Osteoblast (primary cell): ENCODE results near the gene FGD5. TPM values are rescaled to one million over a fixed set of nuclear protein-coding genes. Genes with fewer than 3 reads are reported as not detected.

Source experiments
- DNase-seq: peaks from one replicate; pipeline ENCODE4 v3.0.0; 2011; ENCODE audit warnings: low spot score, mixed read lengths; ENCODE audit not compliant: insufficient read length; ENCODE audit errors: missing footprints
- H2AFZ ChIP-seq: 2 replicates; pipeline ENCODE4 v1.6.0; 2011; ENCODE audit warnings: mild to moderate bottlenecking, low read length
- H3K27ac ChIP-seq: 2 replicates; pipeline ENCODE4 v1.5.1; 2011; ENCODE audit warnings: mild to moderate bottlenecking, low read depth, low read length, moderate library complexity
- H3K27me3 ChIP-seq: 2 replicates; pipeline ENCODE4 v1.6.0; 2012; ENCODE audit warnings: mild to moderate bottlenecking, control low read depth, inconsistent platforms, low read length, moderate library complexity; ENCODE audit not compliant: insufficient read depth
- H3K36me3 ChIP-seq: 2 replicates; pipeline ENCODE4 v1.5.1; 2011; ENCODE audit warnings: mild to moderate bottlenecking, low read length, control low read depth, moderate library complexity; ENCODE audit not compliant: insufficient read depth
- H3K4me1 ChIP-seq: 2 replicates; pipeline ENCODE4 v1.5.1; 2011; ENCODE audit warnings: mild to moderate bottlenecking, low read length, control low read depth, moderate library complexity; ENCODE audit not compliant: insufficient read depth
- H3K4me2 ChIP-seq: 2 replicates; pipeline ENCODE4 v1.6.0; 2011; ENCODE audit warnings: mild to moderate bottlenecking, low read length; ENCODE audit not compliant: insufficient read depth
- H3K4me3 ChIP-seq: fragments of 200-600 bp; sonication (generic); 3 replicates; pipeline ENCODE4 v1.5.1; 2012; ENCODE audit warnings: mild to moderate bottlenecking, low read length, inconsistent platforms; ENCODE audit not compliant: insufficient read depth
- H3K79me2 ChIP-seq: 2 replicates; pipeline ENCODE4 v1.6.0; 2012; ENCODE audit warnings: mild to moderate bottlenecking, low read length, control low read depth, inconsistent platforms; ENCODE audit not compliant: insufficient read depth
- H3K9me3 ChIP-seq: 2 replicates; pipeline ENCODE4 v1.5.1; 2011; ENCODE audit warnings: low read depth, low read length, control low read depth
- H4K20me1 ChIP-seq: 2 replicates; pipeline ENCODE4 v1.6.0; 2012; ENCODE audit warnings: mild to moderate bottlenecking, low read length, control low read depth; ENCODE audit not compliant: insufficient read depth
- CTCF ChIP-seq: IDR thresholded peaks from 2 replicates; pipeline ENCODE4 v1.5.1; 2011; ENCODE audit warnings: mild to moderate bottlenecking, low read depth, low read length, moderate library complexity; ENCODE audit errors: extremely low read depth
- total RNA-seq: library from RNA; depleted of rRNA; stranded (reverse); fragments of >200 nt; gene quantifications from 2 replicates; pipeline ENCODE4 v1.2.3, GENCODE V29; 2012

FGD5 gene
- total RNA-seq, 1 donor = under 0.01 TPM

- H3K4me2 ChIP-seq = no peak overlapping the region
- H2AFZ ChIP-seq = no peak overlapping the region
- no peak for DNase-seq
- H3K36me3 ChIP-seq = no peaks in the 10 kb centered on the region
- no peak for TF ChIP-seq CTCF
- H3K4me3 ChIP-seq = no peak overlapping the region
- H3K9me3 ChIP-seq = no peaks in the 10 kb centered on the region
- no peaks in the 10 kb centered on the region for H3K27me3 ChIP-seq
- H3K27ac ChIP-seq = no peak overlapping the region
- no peaks in the 10 kb centered on the region for H3K4me1 ChIP-seq
- H3K79me2 ChIP-seq = no peaks in the 10 kb centered on the region
- H4K20me1 ChIP-seq = no peaks in the 10 kb centered on the region
Measured at GRCh38 chr3:14926592-14926991, 107.8 kb downstream of the FGD5 start.

- H2AFZ ChIP-seq = no peak overlapping the region
Measured at GRCh38 chr3:14927308-14927707, 108.5 kb downstream of the FGD5 start.

GRCh38 chr3:14929310-14930074, 110.7 kb downstream of the FGD5 start:
- no peaks in the 10 kb centered on the region for H4K20me1 ChIP-seq
- H3K4me1 ChIP-seq = no peaks in the 10 kb centered on the region
- H3K4me2 ChIP-seq = no peak overlapping the region
- H3K27me3 ChIP-seq = no peaks in the 10 kb centered on the region
- H3K27ac ChIP-seq = no peak overlapping the region
- H3K36me3 ChIP-seq = no peaks in the 10 kb centered on the region
- no peak for TF ChIP-seq CTCF
- no peak for DNase-seq
- H3K79me2 ChIP-seq = no peaks in the 10 kb centered on the region
- H3K9me3 ChIP-seq = no peaks in the 10 kb centered on the region
- H3K4me3 ChIP-seq = no peak overlapping the region
- no peak overlapping the region for H2AFZ ChIP-seq

More at GRCh38 chr3:14927308-14927707, 108.5 kb downstream of the FGD5 start:
- no peak overlapping the region for H3K27ac ChIP-seq
- no peaks in the 10 kb centered on the region for H3K9me3 ChIP-seq
- no peaks in the 10 kb centered on the region for H3K27me3 ChIP-seq
- no peak overlapping the region for H3K4me2 ChIP-seq
- no peaks in the 10 kb centered on the region for H3K4me1 ChIP-seq
- H3K4me3 ChIP-seq = no peak overlapping the region
- H4K20me1 ChIP-seq = no peaks in the 10 kb centered on the region
- no peak for TF ChIP-seq CTCF
- H3K36me3 ChIP-seq = no peaks in the 10 kb centered on the region
- H3K79me2 ChIP-seq = no peaks in the 10 kb centered on the region
- no peak for DNase-seq

GRCh38 chr3:14933820-14934425, 115.2 kb downstream of the FGD5 start:
- no peak for TF ChIP-seq CTCF
- H2AFZ ChIP-seq = no peak overlapping the region

More at GRCh38 chr3:14933820-14934425, 115.2 kb downstream of the FGD5 start:
- Histone ChIP-seq H3K9me3 (no peaks in the 10 kb centered on the region), H3K36me3 (no peaks in the 10 kb centered on the region), H3K27me3 (no peaks in the 10 kb centered on the region), H4K20me1 (no peaks in the 10 kb centered on the region), H3K79me2 (no peaks in the 10 kb centered on the region), H3K27ac (no peak overlapping the region), H3K4me3 (no peak overlapping the region), H3K4me1 (no peaks in the 10 kb centered on the region), H3K4me2 (no peak overlapping the region)
- DNase-seq = no peak
